ENCODE results near the gene HS1BP3. TPM values are rescaled to one million over a fixed set of nuclear protein-coding genes. Genes with fewer than 3 reads are reported as not detected.

HS1BP3 gene
- total RNA-seq, 1 experiment from 2014 or later, result 19.6 TPM

DNA sequence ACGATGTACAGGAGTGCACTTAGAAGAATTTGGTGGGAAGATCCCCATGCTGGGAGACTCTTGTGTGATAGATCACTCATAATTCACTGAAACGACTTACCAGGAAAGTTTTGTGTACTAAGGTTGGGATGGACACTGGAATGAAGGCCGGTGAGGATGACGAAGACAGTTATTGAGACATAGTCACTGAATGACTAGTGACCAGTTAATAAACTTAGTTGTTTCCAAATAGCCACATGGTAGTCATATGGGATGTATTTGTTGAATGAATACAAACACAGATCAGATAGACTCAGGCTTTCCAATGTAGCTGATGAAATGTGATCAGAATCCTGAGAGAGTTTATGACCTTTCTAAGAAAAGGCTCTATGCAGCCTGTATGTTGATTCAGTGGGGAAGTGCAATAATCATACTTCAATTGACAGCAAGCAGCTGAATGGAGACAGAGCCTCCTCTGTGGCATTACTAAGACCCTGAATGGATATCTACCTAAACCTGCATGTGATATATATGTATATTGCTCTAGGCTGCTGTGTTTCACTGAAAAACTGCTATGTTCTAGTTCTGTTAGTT lies 36.4 kb upstream of the HS1BP3 start:
- no peak overlapping the region for H3K27ac ChIP-seq (ENCODE audit: low read length)
- no peak overlapping the region for H3K9ac ChIP-seq (ENCODE audit: low read length)
- intact Hi-C loops (cut with micrococcal nuclease), result no loop called here
- H3K4me2 ChIP-seq (ENCODE audit: low read length), result no peak overlapping the region
- H3K9me2 ChIP-seq (replicated peaks; ENCODE audit: low read length), result no peaks in the 10 kb centered on the region
- ChIA-PET CTCF (no interaction called here), POLR2A (ENCODE audit: unreplicated experiment) (no interaction called here)
- no peak overlapping the region for H3K4me3 ChIP-seq (ENCODE audit: low read length)
- H3F3A ChIP-seq (ENCODE audit: low read length, unreplicated experiment), result no peaks in the 10 kb centered on the region
- peaks cover 58% of the 10 kb centered on the region for H3K27me3 ChIP-seq (ENCODE audit: low read length)
- H4K20me1 ChIP-seq (ENCODE audit: low read length), result no peaks in the 10 kb centered on the region
- TF ChIP-seq EZH2 (IDR thresholded peaks at IDR 0.05; ENCODE audit: low read length, unreplicated experiment) (no peak), EZH2phosphoT487 (IDR thresholded peaks at IDR 0.05; ENCODE audit: borderline replicate concordance, low read length) (no peak)
- TF ChIP-seq, protein P1, sequence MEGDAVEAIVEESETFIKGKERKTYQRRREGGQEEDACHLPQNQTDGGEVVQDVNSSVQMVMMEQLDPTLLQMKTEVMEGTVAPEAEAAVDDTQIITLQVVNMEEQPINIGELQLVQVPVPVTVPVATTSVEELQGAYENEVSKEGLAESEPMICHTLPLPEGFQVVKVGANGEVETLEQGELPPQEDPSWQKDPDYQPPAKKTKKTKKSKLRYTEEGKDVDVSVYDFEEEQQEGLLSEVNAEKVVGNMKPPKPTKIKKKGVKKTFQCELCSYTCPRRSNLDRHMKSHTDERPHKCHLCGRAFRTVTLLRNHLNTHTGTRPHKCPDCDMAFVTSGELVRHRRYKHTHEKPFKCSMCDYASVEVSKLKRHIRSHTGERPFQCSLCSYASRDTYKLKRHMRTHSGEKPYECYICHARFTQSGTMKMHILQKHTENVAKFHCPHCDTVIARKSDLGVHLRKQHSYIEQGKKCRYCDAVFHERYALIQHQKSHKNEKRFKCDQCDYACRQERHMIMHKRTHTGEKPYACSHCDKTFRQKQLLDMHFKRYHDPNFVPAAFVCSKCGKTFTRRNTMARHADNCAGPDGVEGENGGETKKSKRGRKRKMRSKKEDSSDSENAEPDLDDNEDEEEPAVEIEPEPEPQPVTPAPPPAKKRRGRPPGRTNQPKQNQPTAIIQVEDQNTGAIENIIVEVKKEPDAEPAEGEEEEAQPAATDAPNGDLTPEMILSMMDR (conservative IDR thresholded peaks at IDR 0.05; ENCODE audit: low read depth, low read length), result no peak
- DNase-seq (no peak), ATAC-seq (no peak)
- H2AFZ ChIP-seq (ENCODE audit: low read length), result no peak overlapping the region
- H3K4me1 ChIP-seq (ENCODE audit: insufficient read depth, low read length), result no peaks in the 10 kb centered on the region
- no peaks in the 10 kb centered on the region for H3K9me3 ChIP-seq (ENCODE audit: low read length)
- no TSS peak for BruUV-seq (replicated peaks)
- no peaks in the 10 kb centered on the region for H3K36me3 ChIP-seq (ENCODE audit: low read depth, low read length)
- no peaks in the 10 kb centered on the region for H3K79me2 ChIP-seq (ENCODE audit: low read length)

DNA sequence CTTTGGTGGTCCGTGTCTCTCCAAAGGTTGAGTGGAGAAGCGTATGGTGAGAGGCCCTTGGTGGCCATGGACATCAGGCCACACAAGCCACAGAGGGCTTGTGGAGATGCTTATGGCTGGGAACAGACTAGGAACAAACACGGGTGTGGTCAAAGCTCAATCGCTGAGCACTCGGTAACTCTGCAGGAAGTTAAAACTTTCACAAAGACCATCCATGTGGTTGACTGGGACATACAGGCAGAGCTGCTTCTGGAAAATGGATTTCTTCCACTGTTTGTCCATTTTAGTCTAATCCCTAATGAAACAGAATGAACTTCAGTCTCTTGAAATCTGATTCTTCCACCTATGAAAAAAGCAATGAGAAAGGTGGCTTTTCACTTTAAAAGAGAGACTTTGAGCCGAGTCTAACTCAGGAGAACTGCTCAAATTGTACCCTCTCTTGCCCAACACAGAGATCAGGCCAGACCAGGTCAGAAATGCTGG lies 33.7 kb upstream of the HS1BP3 start:
- POLR2A ChIA-PET (ENCODE audit: unreplicated experiment), result no interaction called here

More for the DNA sequence above, 33.7 kb upstream of the HS1BP3 start:
- Histone ChIP-seq H3K9me2 (replicated peaks; ENCODE audit: low read length) (no peaks in the 10 kb centered on the region), H3K4me3 (ENCODE audit: low read length) (no peak overlapping the region), H3K4me2 (ENCODE audit: low read length) (no peak overlapping the region), H3K79me2 (ENCODE audit: low read length) (no peaks in the 10 kb centered on the region), H4K20me1 (ENCODE audit: low read length) (no peaks in the 10 kb centered on the region), H3K9me3 (ENCODE audit: low read length) (no peaks in the 10 kb centered on the region), H3K4me1 (ENCODE audit: insufficient read depth, low read length) (no peaks in the 10 kb centered on the region), H3K27ac (ENCODE audit: low read length) (no peak overlapping the region), H3K36me3 (ENCODE audit: low read depth, low read length) (no peaks in the 10 kb centered on the region), H2AFZ (ENCODE audit: low read length) (no peak overlapping the region), H3K27me3 (ENCODE audit: low read length) (peaks cover 49% of the 10 kb centered on the region), H3F3A (ENCODE audit: low read length, unreplicated experiment) (no peaks in the 10 kb centered on the region), H3K9ac (ENCODE audit: low read length) (no peak overlapping the region)
- no peak for DNase-seq
- CTCF ChIA-PET, result no interaction called here
- no TSS peak for BruUV-seq (replicated peaks)
- intact Hi-C loops (cut with micrococcal nuclease), result no loop called here
- ATAC-seq, result no peak
- TF ChIP-seq, protein P1 (conservative IDR thresholded peaks at IDR 0.05; ENCODE audit: low read depth, low read length), result no peak
- TF ChIP-seq EZH2phosphoT487 (IDR thresholded peaks at IDR 0.05; ENCODE audit: borderline replicate concordance, low read length), result no peak
- TF ChIP-seq EZH2 (IDR thresholded peaks at IDR 0.05; ENCODE audit: low read length, unreplicated experiment), result no peak

All from PC-3 (cell line).